TTC549 (cell line): ENCODE results near the gene MAP3K2.
"Not testable (repeated sequence)": the region's sequence is repeated elsewhere in the genome, so short reads cannot be mapped to it uniquely, and the experiment has no call there.

Experiments
- FAIRE-seq: peaks from 2 replicates; lab custom pipeline; 2012; peaks lifted over from hg19 to GRCh38; lab: Jason Lieb, UNC

The MAP3K2 gene

GRCh38 chr2:127421116-127421800 lies 33.5 kb upstream of the MAP3K2 start:
- FAIRE-seq: no peak

GRCh38 chr2:127420039-127420864 lies 32.5 kb upstream of the MAP3K2 start:
- FAIRE-seq: no peak

GRCh38 chr2:127419448-127420038 lies 31.8 kb upstream of the MAP3K2 start:
- FAIRE-seq: no peak

GRCh38 chr2:127419112-127419430 lies 31.3 kb upstream of the MAP3K2 start:
- FAIRE-seq: no peak

- no peak for FAIRE-seq
Observed at GRCh38 chr2:127418300-127419111, 30.7 kb upstream of the MAP3K2 start, which contains the start of gene PROC. Gene PROC (plus strand): TSS chr2:127418427. CDS start chr2:127419943, 1,516 bp downstream.

- FAIRE-seq: no peak
Observed at GRCh38 chr2:127417406-127417805, 29.6 kb upstream of the MAP3K2 start.

- no peak for FAIRE-seq
Observed at GRCh38 chr2:127416506-127417001, 28.8 kb upstream of the MAP3K2 start.

- no peak for FAIRE-seq
Observed at GRCh38 chr2:127415593-127416505, 28.1 kb upstream of the MAP3K2 start.

- no peak for FAIRE-seq
Observed at GRCh38 chr2:127414638-127415592, 27.1 kb upstream of the MAP3K2 start.

- FAIRE-seq: no peak
Observed at GRCh38 chr2:127413782-127414637, 26.2 kb upstream of the MAP3K2 start.

- no peak for FAIRE-seq
Observed at GRCh38 chr2:127413200-127413599, 25.4 kb upstream of the MAP3K2 start.

- no peak for FAIRE-seq
Observed at GRCh38 chr2:127411653-127412369, 24.0 kb upstream of the MAP3K2 start.

- FAIRE-seq: no peak
Observed at GRCh38 chr2:127410871-127411652, 23.3 kb upstream of the MAP3K2 start.

- not testable (repeated sequence) for FAIRE-seq
Observed at GRCh38 chr2:127409716-127410115, 21.9 kb upstream of the MAP3K2 start.

GRCh38 chr2:127408807-127409099 lies 21.0 kb upstream of the MAP3K2 start:
- no peak for FAIRE-seq

GRCh38 chr2:127408004-127408806 lies 20.4 kb upstream of the MAP3K2 start:
- no peak for FAIRE-seq

- no peak for FAIRE-seq
Observed at GRCh38 chr2:127407661-127408003, 19.9 kb upstream of the MAP3K2 start.
